ENCODE data around the gene MYL7.

MYL7 gene

GRCh38 chr7:44162785-44163395 is 21.8 kb upstream of the MYL7 start:
- H3K27me3 ChIP-seq (ENCODE audit: insufficient read depth, low read depth, severe bottlenecking): no peaks in the 10 kb centered on the region
- H3K9me3 ChIP-seq (ENCODE audit: severe bottlenecking): peaks cover 14% of the 10 kb centered on the region
- H3K4me3 ChIP-seq (ENCODE audit: low read depth, low read length): no peak overlapping the region
- H3K27ac ChIP-seq: no peak overlapping the region
- TF ChIP-seq CTCF (IDR thresholded peaks at IDR 0.05; ENCODE audit: low read depth, low read length): no peak
- DNase-seq: no peak
- no peaks in the 10 kb centered on the region for H3K36me3 ChIP-seq

DNA sequence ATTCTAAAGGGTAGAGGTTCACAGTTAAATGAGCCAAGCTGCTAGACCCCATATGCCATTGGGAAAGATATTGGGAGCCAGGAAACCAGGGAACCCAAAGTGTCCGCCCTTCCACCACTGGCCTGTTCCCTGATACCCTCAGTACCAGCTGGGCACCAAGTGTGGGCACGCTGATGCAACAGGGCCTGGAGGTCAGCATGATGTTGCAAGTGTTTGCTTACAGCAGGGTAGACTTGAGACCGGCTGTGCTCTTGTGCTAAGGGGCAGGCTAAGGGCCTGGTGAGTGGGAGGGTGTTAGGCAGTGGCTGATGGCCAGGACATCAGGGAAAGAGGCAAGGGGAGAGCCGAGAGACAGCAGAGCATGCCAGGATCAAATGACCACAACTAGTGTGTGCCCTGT is 21.0 kb upstream of the MYL7 start:
- H3K27me3 ChIP-seq (ENCODE audit: insufficient read depth, low read depth, severe bottlenecking): no peaks in the 10 kb centered on the region
- no peaks in the 10 kb centered on the region for H3K36me3 ChIP-seq

DNA sequence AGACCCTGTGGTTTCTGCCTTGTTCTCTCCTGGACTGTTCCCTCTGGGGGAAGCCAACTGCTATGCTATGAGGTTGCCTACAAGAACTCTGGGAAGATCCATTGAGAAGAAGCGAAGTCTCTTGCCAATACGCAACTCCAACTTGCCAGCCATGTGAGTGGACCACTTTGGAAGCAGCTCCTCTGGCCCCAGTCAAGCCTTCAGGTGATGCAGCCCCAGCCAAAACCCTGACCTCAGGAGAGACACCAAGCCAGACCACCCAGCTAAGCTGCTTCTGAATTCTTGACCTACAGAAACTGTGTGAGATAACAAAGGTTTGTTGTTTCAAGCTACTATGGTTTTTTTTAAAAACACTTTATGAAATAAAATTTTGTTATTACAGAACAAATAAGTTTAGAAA is 20.2 kb upstream of the MYL7 start:
- TF ChIP-seq CTCF (IDR thresholded peaks at IDR 0.05; ENCODE audit: low read depth, low read length): no peak
- no peak for DNase-seq
- H3K27me3 ChIP-seq (ENCODE audit: insufficient read depth, low read depth, severe bottlenecking): no peaks in the 10 kb centered on the region
- no peak overlapping the region for H3K27ac ChIP-seq
- no peak overlapping the region for H3K4me3 ChIP-seq (ENCODE audit: low read depth, low read length)
- H3K9me3 ChIP-seq (ENCODE audit: severe bottlenecking): peaks cover 9% of the 10 kb centered on the region
- no peaks in the 10 kb centered on the region for H3K36me3 ChIP-seq

More for the DNA sequence above, 21.0 kb upstream of the MYL7 start:
- H3K4me3 ChIP-seq (ENCODE audit: low read depth, low read length): no peak overlapping the region
- H3K27ac ChIP-seq: no peak overlapping the region
- peaks cover 12% of the 10 kb centered on the region for H3K9me3 ChIP-seq (ENCODE audit: severe bottlenecking)
- no peak for TF ChIP-seq CTCF (IDR thresholded peaks at IDR 0.05; ENCODE audit: low read depth, low read length)
- DNase-seq: no peak

DNA sequence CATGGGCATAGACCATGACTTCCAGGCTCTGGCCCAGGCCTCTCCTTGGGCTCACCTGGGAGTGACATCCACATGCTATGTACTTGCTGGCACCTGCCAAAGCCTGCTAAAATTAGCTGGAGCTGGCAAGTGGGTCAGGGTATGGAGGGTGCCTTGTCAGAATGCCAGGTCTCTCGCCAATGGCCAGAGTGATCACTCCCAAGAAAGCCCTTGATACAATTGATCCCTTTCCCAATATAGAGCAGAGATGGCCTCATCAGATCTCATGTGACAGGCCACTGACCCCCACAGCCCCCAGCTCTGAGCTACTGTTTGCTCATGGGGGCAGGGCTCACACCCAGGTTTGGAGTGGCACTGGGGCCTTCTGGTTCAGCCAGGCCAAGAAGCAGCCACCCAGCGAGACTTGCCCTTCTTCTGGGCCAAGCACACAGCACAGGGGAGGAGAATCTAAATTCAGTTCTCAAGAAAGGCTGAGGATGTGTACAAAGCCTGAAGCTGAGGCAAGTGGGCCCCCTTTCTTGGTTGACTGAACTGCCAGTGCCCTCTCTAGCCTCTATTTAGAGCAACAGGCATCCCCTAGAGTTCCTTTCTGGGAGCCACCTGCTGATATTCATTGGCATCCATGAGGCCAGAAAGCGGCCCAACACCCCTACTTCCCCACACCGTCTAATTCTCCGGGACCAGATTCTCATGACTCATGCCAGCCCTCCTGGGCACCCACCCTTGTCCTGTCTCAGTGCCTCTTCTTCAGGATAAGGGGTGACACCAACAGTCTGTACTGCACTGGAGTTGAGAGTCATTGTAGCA is 18.9 kb upstream of the MYL7 start:
- Histone ChIP-seq H3K9me3 (ENCODE audit: severe bottlenecking) (peaks cover 6% of the 10 kb centered on the region), H3K27ac (no peak overlapping the region), H3K36me3 (no peaks in the 10 kb centered on the region), H3K27me3 (ENCODE audit: insufficient read depth, low read depth, severe bottlenecking) (no peaks in the 10 kb centered on the region), H3K4me3 (ENCODE audit: low read depth, low read length) (no peak overlapping the region)
- TF ChIP-seq CTCF (IDR thresholded peaks at IDR 0.05; ENCODE audit: low read depth, low read length): no peak
- no peak for DNase-seq

DNA sequence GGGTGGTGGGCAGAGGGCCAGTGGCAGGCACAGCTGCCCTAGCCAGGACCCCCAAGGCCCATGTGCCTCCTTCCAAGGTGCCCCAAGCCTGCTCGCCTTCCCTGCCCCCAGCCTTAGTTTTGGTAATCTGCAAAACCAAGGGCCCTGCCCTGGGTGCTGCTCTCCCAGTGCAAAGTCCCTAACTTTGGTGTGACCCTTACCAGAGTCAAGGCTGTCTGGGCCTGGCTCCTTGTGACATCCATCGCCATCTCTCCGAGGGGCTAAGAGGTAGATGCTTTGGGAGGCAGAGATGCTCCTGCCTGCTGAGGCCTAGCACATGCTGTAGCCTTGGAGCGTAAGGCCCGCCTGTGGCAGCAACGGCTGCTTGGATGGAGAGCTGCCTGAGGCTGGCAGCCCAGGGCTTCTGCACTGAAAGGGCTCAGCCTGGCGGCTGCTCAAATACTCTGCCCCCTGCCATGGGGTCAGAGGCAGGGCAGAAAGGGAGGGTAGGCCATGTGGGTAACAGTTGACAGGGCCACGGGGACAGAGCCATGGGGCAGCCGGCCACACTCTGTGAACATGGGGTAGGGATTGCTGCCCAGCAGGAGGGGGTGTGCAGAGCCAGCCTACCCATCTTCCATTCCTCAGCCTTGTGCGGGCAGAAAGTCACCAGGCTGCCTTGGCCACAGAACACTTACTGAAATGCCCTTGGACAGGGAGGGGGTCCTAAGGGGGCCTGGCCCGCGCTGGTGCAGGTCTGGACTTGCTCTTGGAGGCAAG is 17.9 kb upstream of the MYL7 start:
- H3K9me3 ChIP-seq (ENCODE audit: severe bottlenecking): no peaks in the 10 kb centered on the region
- no peaks in the 10 kb centered on the region for H3K27me3 ChIP-seq (ENCODE audit: insufficient read depth, low read depth, severe bottlenecking)
- H3K4me3 ChIP-seq (ENCODE audit: low read depth, low read length): no peak overlapping the region
- no peak for TF ChIP-seq CTCF (IDR thresholded peaks at IDR 0.05; ENCODE audit: low read depth, low read length)
- DNase-seq: no peak
- H3K36me3 ChIP-seq: no peaks in the 10 kb centered on the region
- H3K27ac ChIP-seq: peak overlapping the region; percentile 55; the same call in 1 of the 2 replicates
